CD4-positive, alpha-beta T cell treated with Interleukin-21 for 1 hour (primary cell): ENCODE results near the gene MTCL1.
A peak's percentile ranks its signal among the peaks of the same experiment; 100 is the strongest.
"Not testable (repeated sequence)": the region's sequence is repeated elsewhere in the genome, so short reads cannot be mapped to it uniquely, and the experiment has no call there.

ENCODE experiments used
- DNase-seq: peaks from one replicate; pipeline ENCODE4 v3.0.0-alpha.2; 2020

Gene MTCL1

DNA sequence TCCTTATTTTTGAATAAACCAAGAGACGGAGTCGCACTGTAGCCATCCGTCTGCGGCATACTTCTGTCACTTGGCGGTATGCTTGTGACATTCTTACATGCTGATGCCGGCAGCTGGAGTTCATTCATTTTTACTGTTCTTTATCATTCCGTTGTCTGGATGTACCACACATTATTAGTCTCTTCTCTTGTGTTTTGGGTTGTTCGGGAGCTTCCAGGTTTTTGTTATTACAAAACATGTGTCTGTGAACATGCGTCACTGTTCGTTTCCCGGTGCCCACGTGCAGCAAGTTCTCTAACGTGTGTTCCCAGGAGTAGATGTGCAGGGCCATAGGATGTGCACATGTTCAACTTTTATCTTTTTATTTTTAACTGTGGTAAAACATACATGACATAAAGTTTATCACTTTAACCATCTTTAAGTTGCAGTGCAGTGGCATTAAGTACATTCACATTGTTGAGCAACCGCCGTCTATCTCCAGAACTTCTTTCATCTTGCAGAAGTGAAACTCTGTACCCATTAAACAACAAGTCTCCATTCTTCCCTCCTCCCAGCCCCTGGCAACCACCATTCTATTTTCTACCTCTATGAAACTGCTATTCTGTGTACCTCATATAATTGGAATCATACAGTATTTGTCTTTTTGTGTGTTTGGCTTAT is 40.1 kb downstream of the MTCL1 start:
- no peak for DNase-seq

GRCh38 chr18:8747440-8747937 is 42.1 kb downstream of the MTCL1 start:
- DNase-seq = no peak

GRCh38 chr18:8749492-8749891 is 44.1 kb downstream of the MTCL1 start:
- no peak for DNase-seq

GRCh38 chr18:8750954-8751415 is 45.6 kb downstream of the MTCL1 start:
- no peak for DNase-seq

- DNase-seq = no peak
Observed at GRCh38 chr18:8751692-8752091, 46.3 kb downstream of the MTCL1 start.

DNA sequence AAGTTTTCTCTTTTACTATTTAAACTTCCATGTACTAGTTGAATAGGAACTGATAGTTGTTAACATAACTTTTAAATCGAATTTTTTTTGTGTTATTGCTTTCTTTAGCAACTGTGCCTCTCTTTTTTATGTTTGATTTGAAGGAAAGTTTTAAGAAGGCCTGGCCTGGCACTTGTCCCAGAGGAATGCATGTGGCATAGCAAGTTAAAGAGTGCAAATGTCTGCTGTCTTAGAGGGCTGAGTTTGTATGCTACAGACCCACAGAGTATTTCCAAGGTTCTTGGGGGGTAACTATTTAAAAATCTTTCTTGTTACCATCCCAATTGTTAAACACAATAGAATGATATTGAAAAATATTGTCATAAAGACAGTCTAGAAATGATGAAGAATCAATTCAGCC is 47.0 kb downstream of the MTCL1 start:
- no peak for DNase-seq

DNA sequence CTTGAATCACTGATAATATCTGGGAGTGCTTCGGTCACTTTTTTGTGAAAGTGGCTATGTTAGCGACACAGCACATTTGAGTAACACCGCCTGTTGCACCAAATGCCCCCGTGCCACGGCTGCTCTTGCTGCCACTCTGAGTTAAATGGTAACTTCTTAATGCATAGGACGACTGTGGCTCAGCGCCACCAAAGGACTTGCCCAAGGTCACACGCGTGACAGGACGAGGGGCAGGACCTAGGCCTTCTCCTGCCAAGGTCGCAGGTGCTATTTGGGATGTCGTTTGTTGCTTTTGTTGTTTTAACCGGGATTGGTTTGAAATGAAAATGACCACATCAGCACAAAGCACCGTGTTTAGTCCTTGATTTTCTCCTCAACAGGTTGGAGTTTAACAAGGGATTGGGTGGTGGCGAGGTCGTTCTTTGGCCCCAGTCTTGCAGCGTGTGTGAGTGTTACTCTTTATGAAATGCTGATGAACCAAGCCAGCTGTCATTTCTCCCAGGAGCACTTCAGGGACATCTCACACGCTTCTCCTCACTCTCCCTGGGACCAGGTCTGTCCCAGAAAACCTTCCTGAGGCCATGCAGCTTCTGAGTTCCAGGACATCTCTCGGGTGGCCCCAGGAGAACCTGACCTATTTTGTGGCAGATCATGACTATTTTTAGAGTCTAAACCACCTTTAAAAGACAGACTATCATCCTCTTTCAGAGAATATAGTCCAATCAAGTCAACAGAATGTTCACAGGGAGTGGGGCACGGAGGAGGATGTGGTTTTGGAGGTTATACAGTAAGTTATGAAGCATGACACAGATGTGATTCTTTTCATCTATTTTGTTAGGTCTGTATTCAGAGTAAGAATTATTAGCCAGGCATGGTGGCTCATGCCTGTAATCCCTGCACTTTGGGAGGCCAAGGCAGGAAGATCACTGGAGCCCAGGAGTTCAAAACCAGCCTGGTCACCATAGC is 49.9 kb downstream of the MTCL1 start:
- DNase-seq = peak; percentile 72

- DNase-seq = no peak
Observed at GRCh38 chr18:8756571-8756970, 51.2 kb downstream of the MTCL1 start.

DNA sequence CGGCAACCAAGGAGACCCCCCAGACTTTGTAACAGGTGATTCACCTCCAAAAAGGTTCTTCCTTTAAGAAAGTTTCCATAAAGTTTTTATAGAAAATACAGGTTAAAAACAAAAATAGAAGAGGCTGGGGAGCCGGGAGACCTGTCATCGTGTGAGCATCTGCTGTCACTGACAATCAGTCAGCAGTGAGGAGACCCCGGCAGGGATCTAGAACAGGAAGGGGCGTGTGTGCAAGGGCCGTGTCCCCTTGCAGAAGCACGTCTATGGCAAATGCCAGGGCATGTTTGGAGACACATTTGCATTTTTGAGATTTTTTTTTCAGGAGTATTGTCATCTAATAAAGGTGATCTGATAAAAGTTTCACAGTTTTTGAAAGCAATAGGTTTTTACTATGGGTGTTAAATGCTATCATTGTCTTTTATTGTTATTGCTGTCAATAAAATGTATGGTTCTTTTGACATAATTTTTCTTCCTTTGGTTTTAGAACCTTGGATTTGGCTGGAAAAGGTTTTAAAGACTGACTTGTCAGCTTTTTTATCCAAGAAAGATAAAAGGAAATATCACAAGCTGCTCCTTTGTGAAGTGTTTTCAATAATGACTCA is 52.1 kb downstream of the MTCL1 start:
- no peak for DNase-seq

- no peak for DNase-seq
Observed at GRCh38 chr18:8758466-8758865, 53.1 kb downstream of the MTCL1 start.

DNA sequence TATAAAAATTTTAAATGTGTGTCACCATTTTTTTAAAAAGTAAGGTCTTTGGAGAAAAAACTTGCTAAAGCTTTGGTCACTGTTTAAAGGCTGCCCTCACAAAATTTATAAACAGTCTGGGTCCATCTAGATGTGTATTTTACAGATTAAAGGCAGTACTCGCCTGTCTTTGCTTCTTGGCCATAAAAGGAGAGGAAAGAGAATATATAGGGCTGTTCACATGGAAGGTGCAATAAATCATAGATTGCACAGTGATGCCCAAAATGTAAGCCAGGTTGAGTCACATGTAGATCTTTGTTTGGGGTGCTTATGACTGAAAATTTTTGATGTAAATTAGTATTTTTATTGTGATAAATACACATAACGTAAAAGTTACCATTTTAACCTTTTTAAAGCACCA is 55.6 kb downstream of the MTCL1 start:
- DNase-seq = no peak

- DNase-seq = not testable (repeated sequence)
Observed at GRCh38 chr18:8761535-8761934, 56.2 kb downstream of the MTCL1 start.

DNA sequence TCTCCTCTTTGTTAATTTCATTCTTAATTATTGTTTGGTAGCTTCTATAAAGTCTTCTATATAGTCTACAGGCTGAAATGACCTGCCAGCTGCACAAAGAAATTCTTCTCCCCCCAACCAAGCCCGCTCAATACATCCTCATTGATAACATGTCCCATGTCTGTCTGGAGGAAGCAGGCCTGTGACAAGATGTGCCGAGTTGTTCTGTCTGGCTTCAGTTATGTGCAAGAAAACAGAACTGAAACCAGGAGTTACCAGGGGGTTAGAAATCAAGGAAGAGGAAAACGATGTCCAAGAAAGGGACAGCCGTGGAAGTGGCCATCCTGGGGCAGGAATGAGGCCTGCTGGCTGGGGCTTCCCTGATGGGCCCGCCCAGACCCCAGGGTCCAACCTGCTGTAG is 57.6 kb downstream of the MTCL1 start:
- DNase-seq = no peak

DNA sequence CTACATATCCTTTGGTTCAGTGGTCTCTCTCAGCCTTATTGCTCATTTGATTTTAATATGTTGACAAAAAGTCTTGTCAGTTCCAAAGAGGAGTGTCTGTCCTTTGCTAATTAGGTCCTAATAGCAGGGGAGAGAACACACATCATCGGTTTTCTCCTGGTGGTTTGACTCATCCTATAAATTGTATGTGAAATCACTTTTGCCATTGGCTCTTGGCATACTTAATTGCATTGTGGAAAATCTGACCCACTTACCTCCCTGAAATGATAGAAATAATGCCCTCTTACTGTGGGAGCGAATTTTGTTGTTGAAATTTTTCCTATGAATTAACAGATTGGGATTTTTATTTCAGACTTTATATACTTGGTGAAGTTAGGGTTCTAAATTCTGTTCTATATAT is 58.3 kb downstream of the MTCL1 start:
- no peak for DNase-seq

- no peak for DNase-seq
Observed at GRCh38 chr18:8765783-8766463, 60.6 kb downstream of the MTCL1 start.

DNA sequence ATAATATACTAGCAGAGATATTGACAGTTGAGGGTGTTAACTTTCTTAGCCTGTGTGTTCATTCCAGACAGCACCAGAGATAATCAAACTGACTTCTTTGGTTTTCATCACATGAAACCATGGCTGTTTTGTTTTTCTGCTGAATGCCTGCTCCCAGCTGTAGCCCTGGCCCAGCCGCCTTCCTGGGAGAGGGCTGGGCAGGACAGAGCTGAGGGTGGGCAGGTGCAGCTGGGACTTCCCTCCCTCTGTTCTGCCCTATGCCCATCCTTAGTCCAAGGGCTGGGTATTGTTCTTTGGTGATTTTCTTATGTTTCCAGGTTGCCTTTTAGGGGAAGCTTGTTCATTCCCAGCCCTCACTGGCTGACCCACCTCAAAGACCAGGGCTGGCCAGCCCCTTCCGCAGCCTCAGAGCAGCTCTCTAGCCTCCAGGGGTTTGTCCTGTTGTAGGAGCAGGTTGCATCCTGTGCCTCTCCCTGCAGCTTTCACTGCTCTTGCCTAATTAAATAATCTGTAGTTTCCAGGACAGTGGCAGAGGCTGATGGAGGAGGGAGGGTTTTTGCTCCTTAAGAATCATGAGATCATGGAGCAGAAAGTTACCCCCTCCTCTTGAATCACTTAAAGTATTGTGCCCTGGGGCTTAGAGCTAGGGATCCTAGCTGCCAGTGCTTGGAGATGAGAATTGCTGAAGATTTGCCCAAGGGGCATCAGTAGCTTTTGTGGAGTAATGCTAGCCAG is 61.4 kb downstream of the MTCL1 start:
- no peak for DNase-seq

DNA sequence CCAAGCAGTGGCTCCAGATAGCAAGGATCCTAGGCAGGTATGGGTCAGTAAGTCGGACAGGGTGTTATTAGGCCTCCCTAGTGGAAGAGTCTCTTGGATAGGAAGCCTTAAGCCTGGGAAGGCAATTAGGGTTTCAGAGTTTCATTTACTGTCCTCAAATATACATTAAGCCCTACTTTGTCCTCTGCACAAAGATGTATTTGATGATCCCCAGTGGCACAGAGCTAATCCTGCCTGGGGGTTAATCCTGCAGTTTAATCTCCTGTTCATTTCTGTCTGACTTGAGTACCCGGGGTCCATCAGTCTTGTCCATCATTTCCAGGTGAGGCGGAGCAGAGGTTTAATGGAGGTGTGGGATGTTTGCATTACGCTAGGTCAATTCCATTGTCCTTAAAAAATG is 62.0 kb downstream of the MTCL1 start:
- DNase-seq = no peak

- DNase-seq = no peak
Observed at GRCh38 chr18:8769509-8770095, 64.2 kb downstream of the MTCL1 start.

- DNase-seq = no peak
Observed at GRCh38 chr18:8770657-8771056, 65.3 kb downstream of the MTCL1 start.

DNA sequence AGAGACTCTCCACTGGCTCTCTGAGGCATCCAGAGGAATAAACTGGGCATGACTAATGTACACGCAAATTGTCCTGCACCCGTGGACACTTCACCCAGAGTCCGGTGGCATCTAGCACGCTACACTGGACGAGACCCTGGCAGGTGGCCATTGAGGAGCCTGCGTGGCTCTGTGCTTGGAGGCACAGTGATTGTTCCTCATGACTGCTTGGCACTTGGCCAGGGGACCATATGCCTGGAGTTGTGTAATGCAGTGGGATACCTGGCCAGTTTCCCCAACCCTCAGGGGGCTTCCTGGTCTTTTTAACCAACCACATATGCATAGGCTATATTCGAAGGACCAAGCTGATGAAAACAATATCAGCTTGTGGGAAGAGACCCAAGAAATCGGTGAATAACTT is 66.6 kb downstream of the MTCL1 start:
- DNase-seq = no peak

DNA sequence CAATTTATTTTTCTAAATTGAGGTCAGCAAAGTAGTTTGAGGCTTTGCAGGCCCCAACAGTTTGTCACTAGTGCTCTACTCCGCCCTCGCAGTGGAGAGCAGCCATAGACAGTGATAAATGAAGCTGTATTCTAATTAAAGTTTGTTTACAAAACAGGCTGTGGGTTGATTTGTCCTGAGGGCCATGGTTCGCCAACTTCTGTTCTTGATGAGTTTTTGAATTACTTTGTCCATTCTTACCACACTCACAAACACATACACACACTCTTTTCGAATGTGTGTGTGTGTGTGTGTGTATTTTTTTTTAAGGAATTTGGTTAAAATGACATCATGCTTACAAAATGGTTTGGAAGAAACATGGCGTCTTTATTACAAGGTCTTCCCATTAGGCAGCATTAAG is 68.6 kb downstream of the MTCL1 start:
- DNase-seq = no peak
